Neural progenitor cell (in vitro differentiated cells): ENCODE results near the gene PSEN1. TPM values are rescaled to one million over a fixed set of nuclear protein-coding genes. Genes with fewer than 3 reads are reported as not detected.

Experiments
- DNase-seq: peaks from one replicate; pipeline ENCODE4 v3.0.0-alpha.2; 2016; ENCODE audit warnings: low spot score
- H2AFZ ChIP-seq: fragments of 200-600 bp; sonication (generic); replicated peaks from 2 replicates; pipeline ENCODE4 v1.6.1; 2016; ENCODE audit warnings: antibody characterized with exemption
- H3F3A ChIP-seq: fragments of 200-600 bp; sonication (generic); 2 replicates; pipeline ENCODE4 v1.6.1; 2016; ENCODE audit warnings: antibody characterized with exemption, low read depth
- H3K27ac ChIP-seq: fragments of 200-600 bp; sonication (generic); 2 replicates; pipeline ENCODE4 v1.5.1; 2016; ENCODE audit warnings: mild to moderate bottlenecking
- H3K27me3 ChIP-seq: fragments of 200-600 bp; sonication (generic); 2 replicates; pipeline ENCODE4 v1.6.1; 2016; ENCODE audit warnings: mild to moderate bottlenecking, moderate library complexity
- H3K36me3 ChIP-seq: fragments of 200-600 bp; sonication (generic); 2 replicates; pipeline ENCODE4 v1.5.1; 2016
- H3K4me1 ChIP-seq: fragments of 200-600 bp; sonication (generic); 2 replicates; pipeline ENCODE4 v1.6.1; 2016; ENCODE audit warnings: mixed run types
- H3K4me2 ChIP-seq: fragments of 200-600 bp; sonication (generic); 2 replicates; pipeline ENCODE4 v1.6.1; 2016
- H3K4me3 ChIP-seq: fragments of 200-600 bp; sonication (generic); 2 replicates; pipeline ENCODE4 v1.5.1; 2016
- H3K79me2 ChIP-seq: fragments of 200-600 bp; sonication (generic); 2 replicates; pipeline ENCODE4 v1.6.1; 2016; ENCODE audit warnings: low read depth
- H3K9ac ChIP-seq: fragments of 200-600 bp; sonication (generic); 2 replicates; pipeline ENCODE4 v1.6.1; 2016
- H3K9me3 ChIP-seq: fragments of 200-600 bp; sonication (generic); 2 replicates; pipeline ENCODE4 v1.5.1; 2016; ENCODE audit warnings: low read depth
- H4K20me1 ChIP-seq: fragments of 200-600 bp; sonication (generic); 2 replicates; pipeline ENCODE4 v1.6.1; 2016; ENCODE audit warnings: low read depth
- H3K27ac Mint-ChIP-seq: 3 replicates; pipeline ENCODE4 v1.8.0; 2021; ENCODE audit warnings: mixed read lengths
- H3K27me3 Mint-ChIP-seq: 2 replicates; pipeline ENCODE4 v1.8.0; 2022; ENCODE audit warnings: low read depth, mild to moderate bottlenecking, inconsistent platforms, moderate library complexity, mixed read lengths; ENCODE audit not compliant: insufficient read depth
- H3K36me3 Mint-ChIP-seq: 3 replicates; pipeline ENCODE4 v1.8.0; 2021; ENCODE audit warnings: mixed read lengths
- H3K4me1 Mint-ChIP-seq: 3 replicates; pipeline ENCODE4 v1.8.0; 2021; ENCODE audit warnings: mixed read lengths
- H3K4me3 Mint-ChIP-seq: 3 replicates; pipeline ENCODE4 v1.8.0; 2021; ENCODE audit warnings: mild to moderate bottlenecking, moderate library complexity, mixed read lengths
- H3K9me3 Mint-ChIP-seq: 3 replicates; pipeline ENCODE4 v1.8.0; 2020; ENCODE audit warnings: mixed read lengths
- EZH2 ChIP-seq: fragments of 200-600 bp; sonication (generic); IDR thresholded peaks from 2 replicates; pipeline ENCODE4 v1.6.1; 2017; ENCODE audit warnings: antibody characterized with exemption, mild to moderate bottlenecking, moderate library complexity
- EZH2phosphoT487 ChIP-seq: fragments of 200-600 bp; sonication (generic); IDR thresholded peaks from 2 replicates; pipeline ENCODE4 v1.6.1; 2017; ENCODE audit warnings: antibody characterized with exemption
- total RNA-seq: library from RNA; depleted of rRNA; stranded (reverse); fragments of >200 nt; gene quantifications from 2 replicates; pipeline ENCODE4 v1.2.3, GENCODE V29; 2015; ENCODE audit warnings: low replicate concordance
- TF ChIP-seq, protein P1 (sequence below): fragments of 200-600 bp; sonication (generic); IDR thresholded peaks from 2 replicates; pipeline ENCODE4 v1.5.1; 2017; ENCODE audit warnings: antibody characterized with exemption, mild to moderate bottlenecking

PSEN1 gene
- total RNA-seq, 1 donor from 2014 or later = 80.5 TPM

GRCh38 chr14:73265721-73266046 lies 129.4 kb downstream of the PSEN1 start:
- Histone ChIP-seq H3K27ac (no peak overlapping the region), H3K9ac (no peak overlapping the region), H3F3A (no peaks in the 10 kb centered on the region), H3K4me1 (no peaks in the 10 kb centered on the region), H3K36me3 (no peaks in the 10 kb centered on the region), H4K20me1 (no peaks in the 10 kb centered on the region), H2AFZ (no peak overlapping the region), H3K9me3 (no peaks in the 10 kb centered on the region), H3K79me2 (no peaks in the 10 kb centered on the region), H3K4me2 (no peak overlapping the region), H3K27me3 (peaks cover 19% of the 10 kb centered on the region), H3K4me3 (no peak overlapping the region)
- no peak for DNase-seq
- peaks cover 6% of the 10 kb centered on the region for H3K27me3 Mint-ChIP-seq
- H3K4me3 Mint-ChIP-seq = no peak overlapping the region
- peaks cover 4% of the 10 kb centered on the region for H3K36me3 Mint-ChIP-seq
- H3K9me3 Mint-ChIP-seq = no peaks in the 10 kb centered on the region
- H3K27ac Mint-ChIP-seq = no peak overlapping the region
- peaks cover 5% of the 10 kb centered on the region for H3K4me1 Mint-ChIP-seq
- no peak for TF ChIP-seq EZH2
- TF ChIP-seq, protein P1, sequence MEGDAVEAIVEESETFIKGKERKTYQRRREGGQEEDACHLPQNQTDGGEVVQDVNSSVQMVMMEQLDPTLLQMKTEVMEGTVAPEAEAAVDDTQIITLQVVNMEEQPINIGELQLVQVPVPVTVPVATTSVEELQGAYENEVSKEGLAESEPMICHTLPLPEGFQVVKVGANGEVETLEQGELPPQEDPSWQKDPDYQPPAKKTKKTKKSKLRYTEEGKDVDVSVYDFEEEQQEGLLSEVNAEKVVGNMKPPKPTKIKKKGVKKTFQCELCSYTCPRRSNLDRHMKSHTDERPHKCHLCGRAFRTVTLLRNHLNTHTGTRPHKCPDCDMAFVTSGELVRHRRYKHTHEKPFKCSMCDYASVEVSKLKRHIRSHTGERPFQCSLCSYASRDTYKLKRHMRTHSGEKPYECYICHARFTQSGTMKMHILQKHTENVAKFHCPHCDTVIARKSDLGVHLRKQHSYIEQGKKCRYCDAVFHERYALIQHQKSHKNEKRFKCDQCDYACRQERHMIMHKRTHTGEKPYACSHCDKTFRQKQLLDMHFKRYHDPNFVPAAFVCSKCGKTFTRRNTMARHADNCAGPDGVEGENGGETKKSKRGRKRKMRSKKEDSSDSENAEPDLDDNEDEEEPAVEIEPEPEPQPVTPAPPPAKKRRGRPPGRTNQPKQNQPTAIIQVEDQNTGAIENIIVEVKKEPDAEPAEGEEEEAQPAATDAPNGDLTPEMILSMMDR = no peak
- TF ChIP-seq EZH2phosphoT487 = no peak

DNA sequence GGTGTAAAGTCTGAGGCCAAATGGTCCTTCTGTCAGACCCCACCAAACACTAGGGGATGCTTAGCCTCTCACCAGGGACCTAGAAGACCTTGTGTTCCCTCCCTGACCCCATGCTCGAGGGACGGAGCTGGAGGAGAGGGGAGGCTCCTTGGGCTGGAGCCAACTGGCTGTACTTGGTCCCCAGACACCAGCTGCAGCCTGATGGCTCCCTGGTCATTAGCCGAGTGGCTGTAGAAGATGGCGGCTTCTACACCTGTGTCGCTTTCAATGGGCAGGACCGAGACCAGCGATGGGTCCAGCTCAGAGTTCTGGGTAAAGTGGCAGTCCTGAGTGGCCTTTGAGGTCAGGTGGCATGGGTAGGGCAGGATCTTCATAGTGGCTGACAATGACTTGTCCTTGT lies 130.0 kb downstream of the PSEN1 start:
- Histone ChIP-seq H3K79me2 (no peaks in the 10 kb centered on the region), H2AFZ (no peak overlapping the region), H3K4me3 (no peak overlapping the region), H4K20me1 (no peaks in the 10 kb centered on the region), H3K9me3 (no peaks in the 10 kb centered on the region), H3K4me2 (no peak overlapping the region), H3K9ac (no peak overlapping the region), H3K27ac (no peak overlapping the region), H3K4me1 (no peaks in the 10 kb centered on the region), H3K36me3 (no peaks in the 10 kb centered on the region), H3K27me3 (peaks cover 21% of the 10 kb centered on the region), H3F3A (no peaks in the 10 kb centered on the region)
- H3K4me1 Mint-ChIP-seq = peaks cover 2% of the 10 kb centered on the region
- H3K27me3 Mint-ChIP-seq = peaks cover 7% of the 10 kb centered on the region
- no peak for TF ChIP-seq EZH2
- TF ChIP-seq, protein P1 = no peak
- no peak for TF ChIP-seq EZH2phosphoT487
- H3K36me3 Mint-ChIP-seq = peaks cover 4% of the 10 kb centered on the region
- no peaks in the 10 kb centered on the region for H3K9me3 Mint-ChIP-seq
- H3K27ac Mint-ChIP-seq = no peak overlapping the region
- H3K4me3 Mint-ChIP-seq = no peak overlapping the region
- DNase-seq = no peak

DNA sequence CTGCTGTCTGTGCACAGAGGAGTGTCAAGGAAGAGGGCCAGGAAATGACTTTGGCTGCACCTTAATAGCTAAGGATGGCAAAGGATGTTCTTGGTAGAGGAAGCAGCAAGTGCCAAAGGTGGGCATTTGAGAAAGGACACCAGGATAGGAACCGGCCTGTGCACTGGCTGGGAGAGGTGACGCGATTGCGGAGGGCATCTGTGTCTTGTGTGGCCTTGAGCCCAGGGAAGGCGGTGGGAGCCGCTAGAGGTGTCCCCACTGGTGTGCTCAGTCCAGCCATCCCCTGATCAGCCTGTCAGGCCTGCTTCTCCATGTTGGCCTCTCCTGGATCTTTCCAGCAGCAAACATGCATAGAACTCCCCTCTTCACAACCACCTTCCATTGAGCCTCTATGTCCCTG lies 131.2 kb downstream of the PSEN1 start:
- no peaks in the 10 kb centered on the region for H3K79me2 ChIP-seq
- peaks cover 4% of the 10 kb centered on the region for H3K36me3 Mint-ChIP-seq
- no peak overlapping the region for H3K27ac ChIP-seq
- peak overlapping the region; percentile 46 for H3K4me3 Mint-ChIP-seq
- no peak overlapping the region for H3K4me2 ChIP-seq
- no peak overlapping the region for H3K27ac Mint-ChIP-seq
- H3K27me3 Mint-ChIP-seq = peaks cover 7% of the 10 kb centered on the region
- H3K4me1 Mint-ChIP-seq = peaks cover 2% of the 10 kb centered on the region
- H3F3A ChIP-seq = no peaks in the 10 kb centered on the region
- DNase-seq = no peak
- no peaks in the 10 kb centered on the region for H3K4me1 ChIP-seq
- TF ChIP-seq EZH2phosphoT487 (no peak), EZH2 (no peak)
- TF ChIP-seq, protein P1 = no peak
- H2AFZ ChIP-seq = no peak overlapping the region
- no peak overlapping the region for H3K4me3 ChIP-seq
- no peak overlapping the region for H3K9ac ChIP-seq
- H4K20me1 ChIP-seq = no peaks in the 10 kb centered on the region
- no peaks in the 10 kb centered on the region for H3K9me3 ChIP-seq
- peaks cover 21% of the 10 kb centered on the region for H3K27me3 ChIP-seq
- H3K36me3 ChIP-seq = no peaks in the 10 kb centered on the region
- H3K9me3 Mint-ChIP-seq = no peaks in the 10 kb centered on the region
